ENCODE measurements around the gene C5orf46.
"Not testable (repeated sequence)": the region's sequence is repeated elsewhere in the genome, so short reads cannot be mapped to it uniquely, and the experiment has no call there.

Gene C5orf46

DNA sequence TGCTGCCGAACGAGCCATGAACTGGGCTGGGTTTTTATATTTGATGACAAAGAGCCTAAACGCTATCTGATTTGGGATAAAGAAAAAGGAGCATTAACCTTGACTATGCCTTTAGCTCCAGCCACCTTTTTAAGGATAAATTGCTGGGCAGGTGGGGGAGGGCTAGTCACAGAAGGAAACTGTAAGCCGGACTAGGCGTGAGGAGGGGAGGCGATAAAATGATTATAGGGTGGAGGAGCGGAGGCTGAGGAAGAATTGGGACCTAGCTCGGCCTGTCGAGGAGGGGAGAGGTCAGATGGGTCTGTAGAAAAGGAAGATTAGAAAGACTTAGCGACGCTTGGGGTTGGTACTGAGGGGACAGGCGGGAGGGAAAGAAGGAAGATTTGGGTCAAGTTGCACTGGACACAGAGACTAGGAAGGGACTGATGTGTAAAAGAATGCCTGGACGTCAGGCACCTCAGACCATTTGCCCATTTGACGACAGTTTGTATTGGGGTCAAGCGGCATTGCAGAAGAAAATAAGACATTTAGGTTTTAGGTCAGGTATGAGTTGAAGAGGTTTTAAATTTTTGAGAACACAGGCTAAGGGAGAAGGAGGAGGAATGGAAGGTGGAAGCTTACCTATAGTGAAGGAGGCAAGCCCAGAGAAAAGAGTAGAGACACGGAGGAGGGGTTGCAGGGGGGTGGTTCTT is 33.4 kb downstream of the C5orf46 start:
- Histone ChIP-seq H3K4ac (ENCODE audit: low read depth, low read length) (peak overlapping the region; percentile 91), H2BK5ac (ENCODE audit: low read length) (peak overlapping the region; percentile 73), H3K27ac (ENCODE audit: low read depth, low read length) (peak overlapping the region; percentile 80), H3K18ac (ENCODE audit: low read length) (peak overlapping the region; percentile 53), H3K4me3 (ENCODE audit: low read length) (peak overlapping the region; percentile 67), H3K56ac (ENCODE audit: low read length) (peak overlapping the region; percentile 88), H3K9ac (ENCODE audit: low read length) (peak overlapping the region; percentile 87), H3K79me2 (ENCODE audit: control insufficient read depth, insufficient read depth, low read length) (peaks cover 18% of the 10 kb centered on the region), H3K4me2 (ENCODE audit: low read length) (peak overlapping the region; percentile 22)
- H4K5ac ChIP-seq (ENCODE audit: low read length); H3K36me3 ChIP-seq (ENCODE audit: control insufficient read depth, insufficient read depth, low read length); H3K79me1 ChIP-seq (ENCODE audit: low read length); H2BK15ac ChIP-seq (replicated peaks; ENCODE audit: low read depth); H3K4me1 ChIP-seq (ENCODE audit: control insufficient read depth, low read depth, low read length); H4K8ac ChIP-seq (ENCODE audit: low read depth, low read length); DNase-seq; H2AK5ac ChIP-seq (ENCODE audit: low read length); H2BK120ac ChIP-seq (ENCODE audit: low read depth, low read length); H3K27me3 ChIP-seq (ENCODE audit: insufficient read depth, low read length, poor library complexity); H3K23ac ChIP-seq (ENCODE audit: low read length): not testable (repeated sequence)
- no CpG with 5 or more reads among the region's 16 CpGs for WGBS (ENCODE audit: extremely low coverage, insufficient coverage, low lambda C conversion rate)

DNA sequence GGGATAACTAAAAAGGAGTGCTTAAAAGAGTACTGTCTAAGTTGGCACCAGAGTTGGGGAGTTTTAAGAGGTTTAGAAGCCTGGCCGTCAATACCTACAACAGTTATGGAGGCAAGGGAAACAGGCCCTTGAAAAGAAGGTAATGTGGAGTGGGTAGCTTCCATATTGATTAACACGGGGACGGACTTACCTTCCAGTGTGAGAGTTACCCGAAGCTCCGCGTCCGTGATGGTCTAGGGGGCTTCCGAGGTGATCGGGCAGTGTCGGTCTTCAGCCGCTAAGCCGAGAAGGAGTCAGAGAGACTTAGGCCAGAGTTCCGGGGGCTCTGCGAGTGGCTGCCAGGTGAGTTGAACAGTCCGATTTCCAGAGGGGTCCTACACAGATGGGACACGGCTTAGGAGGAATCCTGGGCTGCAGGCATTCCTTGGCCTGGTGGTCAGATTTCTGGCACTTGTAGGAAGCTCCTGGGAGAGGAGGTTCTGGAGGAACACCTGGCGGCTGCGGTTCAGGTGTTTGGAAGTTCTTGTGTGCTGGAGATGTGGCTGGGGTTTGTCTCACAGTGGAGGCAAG is 34.3 kb downstream of the C5orf46 start:
- peak overlapping the region; percentile 88 for H3K56ac ChIP-seq (ENCODE audit: low read length)
- H3K27me3 ChIP-seq (ENCODE audit: insufficient read depth, low read length, poor library complexity); H3K79me1 ChIP-seq (ENCODE audit: low read length); H3K4me2 ChIP-seq (ENCODE audit: low read length); H2AK5ac ChIP-seq (ENCODE audit: low read length); H3K4me1 ChIP-seq (ENCODE audit: control insufficient read depth, low read depth, low read length); H2BK120ac ChIP-seq (ENCODE audit: low read depth, low read length); H4K5ac ChIP-seq (ENCODE audit: low read length); H4K8ac ChIP-seq (ENCODE audit: low read depth, low read length); DNase-seq; H3K36me3 ChIP-seq (ENCODE audit: control insufficient read depth, insufficient read depth, low read length); H3K23ac ChIP-seq (ENCODE audit: low read length); H2BK15ac ChIP-seq (replicated peaks; ENCODE audit: low read depth): not testable (repeated sequence)
- WGBS (ENCODE audit: extremely low coverage, insufficient coverage, low lambda C conversion rate), result no CpG with 5 or more reads among the region's 18 CpGs
- peak overlapping the region; percentile 57 for H2BK5ac ChIP-seq (ENCODE audit: low read length)
- peak overlapping the region; percentile 19 for H3K4me3 ChIP-seq (ENCODE audit: low read length)
- peak overlapping the region; percentile 94 for H3K27ac ChIP-seq (ENCODE audit: low read depth, low read length)
- H3K18ac ChIP-seq (ENCODE audit: low read length), result peak overlapping the region; percentile 82
- peak overlapping the region; percentile 78 for H3K9ac ChIP-seq (ENCODE audit: low read length)
- peak overlapping the region; percentile 59 for H3K4ac ChIP-seq (ENCODE audit: low read depth, low read length)
- peaks cover 20% of the 10 kb centered on the region for H3K79me2 ChIP-seq (ENCODE audit: control insufficient read depth, insufficient read depth, low read length)

- DNase-seq; H3K4me2 ChIP-seq (ENCODE audit: low read length); H2AK5ac ChIP-seq (ENCODE audit: low read length); H2BK5ac ChIP-seq (ENCODE audit: low read length); H4K5ac ChIP-seq (ENCODE audit: low read length); H2BK15ac ChIP-seq (replicated peaks; ENCODE audit: low read depth); H3K27me3 ChIP-seq (ENCODE audit: insufficient read depth, low read length, poor library complexity); H3K4me3 ChIP-seq (ENCODE audit: low read length); H3K4me1 ChIP-seq (ENCODE audit: control insufficient read depth, low read depth, low read length); H3K23ac ChIP-seq (ENCODE audit: low read length); H3K36me3 ChIP-seq (ENCODE audit: control insufficient read depth, insufficient read depth, low read length); H3K4ac ChIP-seq (ENCODE audit: low read depth, low read length); H4K8ac ChIP-seq (ENCODE audit: low read depth, low read length); H3K56ac ChIP-seq (ENCODE audit: low read length); H2BK120ac ChIP-seq (ENCODE audit: low read depth, low read length); H3K79me1 ChIP-seq (ENCODE audit: low read length): not testable (repeated sequence)
- H3K9ac ChIP-seq (ENCODE audit: low read length), result peak overlapping the region; percentile 48
- no CpG with 5 or more reads among the region's 6 CpGs for WGBS (ENCODE audit: extremely low coverage, insufficient coverage, low lambda C conversion rate)
- H3K18ac ChIP-seq (ENCODE audit: low read length), result peak overlapping the region; percentile 75
- H3K27ac ChIP-seq (ENCODE audit: low read depth, low read length), result peak overlapping the region; percentile 64
- H3K79me2 ChIP-seq (ENCODE audit: control insufficient read depth, insufficient read depth, low read length), result peaks cover 20% of the 10 kb centered on the region
These were observed 36.4 kb downstream of the C5orf46 start for GRCh38 chr5:147869892-147870291.

DNA sequence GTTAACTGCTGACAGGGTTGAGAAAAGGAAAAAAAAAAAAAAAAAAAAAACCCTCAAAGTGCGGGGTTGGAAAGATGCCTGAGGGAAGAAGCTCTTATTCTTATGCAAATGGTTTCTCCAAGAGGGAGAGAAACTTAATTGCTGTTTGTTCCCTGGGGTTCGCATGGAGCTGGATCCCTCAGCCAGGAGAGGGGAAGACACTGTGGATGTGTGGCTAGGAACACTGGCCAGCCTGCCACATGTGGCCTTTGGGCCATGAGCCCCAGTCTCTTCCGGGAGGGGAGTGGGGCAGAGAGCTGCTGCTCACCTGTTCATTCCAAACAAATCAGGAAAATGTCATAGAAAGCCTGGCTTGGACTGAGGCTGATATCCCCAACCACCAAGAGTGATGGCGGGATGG is 37.2 kb downstream of the C5orf46 start:
- no peaks in the 10 kb centered on the region for H3K27me3 ChIP-seq (ENCODE audit: insufficient read depth, low read length, poor library complexity)
- peak overlapping the region; percentile 64 for H3K27ac ChIP-seq (ENCODE audit: low read depth, low read length)
- peak; percentile 95 for DNase-seq
- peaks cover 23% of the 10 kb centered on the region for H3K79me2 ChIP-seq (ENCODE audit: control insufficient read depth, insufficient read depth, low read length)
- peaks cover 7% of the 10 kb centered on the region for H3K4me1 ChIP-seq (ENCODE audit: control insufficient read depth, low read depth, low read length)
- H3K4me2 ChIP-seq (ENCODE audit: low read length), result peak overlapping the region; percentile 33
- no peak overlapping the region for H4K8ac ChIP-seq (ENCODE audit: low read depth, low read length)
- H2BK15ac ChIP-seq (replicated peaks; ENCODE audit: low read depth), result peak overlapping the region; percentile 28
- H2BK5ac ChIP-seq (ENCODE audit: low read length), result peak overlapping the region; percentile 60
- no peak overlapping the region for H3K23ac ChIP-seq (ENCODE audit: low read length)
- peak overlapping the region; percentile 79 for H2BK120ac ChIP-seq (ENCODE audit: low read depth, low read length)
- H3K56ac ChIP-seq (ENCODE audit: low read length), result peak overlapping the region; percentile 84
- H2AK5ac ChIP-seq (ENCODE audit: low read length), result peak overlapping the region; percentile 2
- H3K4ac ChIP-seq (ENCODE audit: low read depth, low read length), result peak overlapping the region; percentile 73
- peak overlapping the region; percentile 75 for H3K18ac ChIP-seq (ENCODE audit: low read length)
- WGBS (ENCODE audit: extremely low coverage, insufficient coverage, low lambda C conversion rate), result no CpG with 5 or more reads among the region's 4 CpGs
- peak overlapping the region; percentile 47 for H4K5ac ChIP-seq (ENCODE audit: low read length)
- H3K4me3 ChIP-seq (ENCODE audit: low read length), result no peak overlapping the region
- H3K9ac ChIP-seq (ENCODE audit: low read length), result peak overlapping the region; percentile 48
- no peaks in the 10 kb centered on the region for H3K79me1 ChIP-seq (ENCODE audit: low read length)
- H3K36me3 ChIP-seq (ENCODE audit: control insufficient read depth, insufficient read depth, low read length), result no peaks in the 10 kb centered on the region

DNA sequence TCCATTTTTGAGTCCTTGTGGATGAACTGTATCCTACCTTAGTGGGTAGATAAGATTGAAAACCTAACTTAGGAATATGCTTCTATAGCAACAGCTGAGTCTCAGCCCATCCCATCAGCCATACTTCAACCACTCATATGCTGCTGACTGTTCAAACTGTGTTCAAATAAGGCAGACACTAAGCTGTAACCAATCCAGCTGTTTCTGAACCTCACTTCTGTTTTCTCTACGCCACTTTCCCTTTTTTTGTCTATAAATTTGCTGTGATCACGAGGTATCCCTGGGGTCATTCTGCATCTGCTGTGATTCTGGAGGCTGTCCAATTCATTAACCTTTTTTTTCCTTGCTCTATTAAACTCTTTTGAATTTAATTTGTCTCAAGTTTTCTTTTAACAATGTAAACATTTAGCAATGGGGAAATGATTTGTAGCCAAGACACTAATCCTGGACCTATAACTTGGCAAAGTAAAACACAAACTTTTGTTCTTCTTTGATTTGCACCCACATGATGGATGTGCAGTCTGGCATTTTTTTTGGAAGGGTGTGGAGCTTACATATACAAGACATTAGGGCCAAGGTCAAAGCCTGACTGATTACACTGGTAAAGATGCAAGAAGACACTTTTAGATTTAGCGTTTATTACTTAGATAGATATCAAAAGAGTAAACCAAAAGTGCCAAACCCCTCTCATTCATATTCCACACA is 42.7 kb downstream of the C5orf46 start:
- WGBS (ENCODE audit: extremely low coverage, insufficient coverage, low lambda C conversion rate), result no CpG with 5 or more reads among the region's 3 CpGs
- Histone ChIP-seq H3K9ac (ENCODE audit: low read length) (no peak overlapping the region), H3K79me2 (ENCODE audit: control insufficient read depth, insufficient read depth, low read length) (peaks cover 11% of the 10 kb centered on the region), H2BK15ac (replicated peaks; ENCODE audit: low read depth) (no peak overlapping the region), H2BK120ac (ENCODE audit: low read depth, low read length) (no peak overlapping the region), H4K5ac (ENCODE audit: low read length) (no peak overlapping the region), H3K4me1 (ENCODE audit: control insufficient read depth, low read depth, low read length) (peaks cover 10% of the 10 kb centered on the region), H4K8ac (ENCODE audit: low read depth, low read length) (no peak overlapping the region), H2AK5ac (ENCODE audit: low read length) (no peak overlapping the region), H3K18ac (ENCODE audit: low read length) (no peak overlapping the region), H3K23ac (ENCODE audit: low read length) (no peak overlapping the region), H3K79me1 (ENCODE audit: low read length) (peaks cover 1% of the 10 kb centered on the region), H2BK5ac (ENCODE audit: low read length) (peak overlapping the region; percentile 45), H3K27me3 (ENCODE audit: insufficient read depth, low read length, poor library complexity) (no peaks in the 10 kb centered on the region), H3K56ac (ENCODE audit: low read length) (peak overlapping the region; percentile 22), H3K27ac (ENCODE audit: low read depth, low read length) (no peak overlapping the region), H3K4me2 (ENCODE audit: low read length) (no peak overlapping the region), H3K4ac (ENCODE audit: low read depth, low read length) (no peak overlapping the region), H3K36me3 (ENCODE audit: control insufficient read depth, insufficient read depth, low read length) (no peaks in the 10 kb centered on the region), H3K4me3 (ENCODE audit: low read length) (no peak overlapping the region)
- no peak for DNase-seq
